Type B pancreatic cell (in vitro differentiated cells): ENCODE measurements around the gene LRRC7. TPM values are rescaled to one million over a fixed set of nuclear protein-coding genes. Genes with fewer than 3 reads are reported as not detected.

Source experiments
- DNase-seq: peaks from one replicate; pipeline ENCODE4 v3.0.0; 2021; ENCODE audit warnings: mixed read lengths; ENCODE audit not compliant: unreplicated experiment; ENCODE audit errors: extremely low spot score
- H3K27ac Mint-ChIP-seq: 2 replicates; pipeline ENCODE4 v1.8.0; 2021; ENCODE audit warnings: mild to moderate bottlenecking, mixed read lengths
- H3K27me3 Mint-ChIP-seq: 2 replicates; pipeline ENCODE4 v1.8.0; 2021; ENCODE audit warnings: mixed read lengths
- H3K36me3 Mint-ChIP-seq: 2 replicates; pipeline ENCODE4 v1.8.0; 2021; ENCODE audit warnings: mixed read lengths
- H3K4me1 Mint-ChIP-seq: one replicate; pipeline ENCODE4 v1.8.0; 2021; ENCODE audit warnings: mixed read lengths; ENCODE audit not compliant: unreplicated experiment
- H3K4me3 Mint-ChIP-seq: 2 replicates; pipeline ENCODE4 v1.8.0; 2021; ENCODE audit warnings: mild to moderate bottlenecking, mixed read lengths
- H3K9me3 Mint-ChIP-seq: 2 replicates; pipeline ENCODE4 v1.8.0; 2021; ENCODE audit warnings: mixed read lengths
- total RNA-seq: library from RNA; stranded (reverse); gene quantifications from 2 replicates; pipeline ENCODE4 v1.2.1, GENCODE V29; 2021; ENCODE audit warnings: low replicate concordance
- TF ChIP-seq, protein P1 (sequence below): fragments of 200-600 bp; sonication (generic); conservative IDR thresholded peaks from 2 replicates; pipeline ENCODE4 v1.5.0; 2021; ENCODE audit warnings: antibody characterized with exemption, mild to moderate bottlenecking

Gene LRRC7
- total RNA-seq, 1 donor from 2014 or later: 2.8 TPM

DNA sequence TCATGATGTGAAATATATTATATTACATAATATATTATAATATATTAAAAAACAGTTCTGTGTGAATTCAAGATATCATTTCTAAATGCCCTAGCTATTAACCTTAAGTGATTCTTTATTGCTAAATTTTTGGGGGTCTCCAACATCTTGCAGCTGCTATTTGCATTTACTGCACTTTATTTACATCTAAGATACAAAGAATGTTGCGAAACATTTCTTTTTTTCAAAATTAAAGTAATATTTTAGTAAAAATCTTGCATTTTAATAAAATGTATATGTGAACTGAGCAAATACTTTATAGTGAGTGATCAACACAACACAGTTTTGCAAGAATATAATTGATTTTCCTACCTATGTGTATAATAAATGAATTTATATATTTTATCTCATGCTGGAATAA, 456.6 kb downstream of the LRRC7 start:
- H3K9me3 Mint-ChIP-seq: no peaks in the 10 kb centered on the region
- H3K27ac Mint-ChIP-seq: no peak overlapping the region
- no peaks in the 10 kb centered on the region for H3K4me1 Mint-ChIP-seq
- no peaks in the 10 kb centered on the region for H3K36me3 Mint-ChIP-seq
- H3K27me3 Mint-ChIP-seq: no peaks in the 10 kb centered on the region
- H3K4me3 Mint-ChIP-seq: no peak overlapping the region
- TF ChIP-seq, protein P1, sequence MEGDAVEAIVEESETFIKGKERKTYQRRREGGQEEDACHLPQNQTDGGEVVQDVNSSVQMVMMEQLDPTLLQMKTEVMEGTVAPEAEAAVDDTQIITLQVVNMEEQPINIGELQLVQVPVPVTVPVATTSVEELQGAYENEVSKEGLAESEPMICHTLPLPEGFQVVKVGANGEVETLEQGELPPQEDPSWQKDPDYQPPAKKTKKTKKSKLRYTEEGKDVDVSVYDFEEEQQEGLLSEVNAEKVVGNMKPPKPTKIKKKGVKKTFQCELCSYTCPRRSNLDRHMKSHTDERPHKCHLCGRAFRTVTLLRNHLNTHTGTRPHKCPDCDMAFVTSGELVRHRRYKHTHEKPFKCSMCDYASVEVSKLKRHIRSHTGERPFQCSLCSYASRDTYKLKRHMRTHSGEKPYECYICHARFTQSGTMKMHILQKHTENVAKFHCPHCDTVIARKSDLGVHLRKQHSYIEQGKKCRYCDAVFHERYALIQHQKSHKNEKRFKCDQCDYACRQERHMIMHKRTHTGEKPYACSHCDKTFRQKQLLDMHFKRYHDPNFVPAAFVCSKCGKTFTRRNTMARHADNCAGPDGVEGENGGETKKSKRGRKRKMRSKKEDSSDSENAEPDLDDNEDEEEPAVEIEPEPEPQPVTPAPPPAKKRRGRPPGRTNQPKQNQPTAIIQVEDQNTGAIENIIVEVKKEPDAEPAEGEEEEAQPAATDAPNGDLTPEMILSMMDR: no peak
- DNase-seq: no peak

- Mint-ChIP-seq H3K36me3 (no peaks in the 10 kb centered on the region), H3K4me3 (no peak overlapping the region), H3K27me3 (no peaks in the 10 kb centered on the region), H3K4me1 (no peaks in the 10 kb centered on the region), H3K9me3 (no peaks in the 10 kb centered on the region), H3K27ac (no peak overlapping the region)
- no peak for DNase-seq
- TF ChIP-seq, protein P1: no peak
Measured at GRCh38 chr1:70025052-70025451, 457.3 kb downstream of the LRRC7 start.

DNA sequence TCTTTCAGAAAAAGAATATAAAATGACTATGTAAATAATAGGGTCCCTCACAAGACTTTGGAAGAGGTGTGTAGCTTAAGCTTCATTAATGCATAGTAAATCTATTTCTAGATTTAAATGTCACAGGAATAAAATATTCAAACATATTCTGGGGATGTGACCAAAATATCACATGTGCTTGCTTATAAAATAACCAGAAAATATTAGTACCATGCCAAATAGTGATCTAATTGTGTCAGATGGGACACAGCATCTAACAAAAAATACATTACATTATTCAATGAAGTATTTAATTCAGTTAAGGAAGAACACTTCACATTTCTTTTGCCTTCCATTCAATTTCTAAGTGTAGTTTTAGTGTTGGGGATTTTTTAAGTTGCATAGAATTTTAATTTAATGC, 458.1 kb downstream of the LRRC7 start:
- H3K27ac Mint-ChIP-seq: no peak overlapping the region
- DNase-seq: no peak
- TF ChIP-seq, protein P1: no peak
- H3K36me3 Mint-ChIP-seq: no peaks in the 10 kb centered on the region
- no peak overlapping the region for H3K4me3 Mint-ChIP-seq
- H3K4me1 Mint-ChIP-seq: no peaks in the 10 kb centered on the region
- H3K27me3 Mint-ChIP-seq: no peaks in the 10 kb centered on the region
- H3K9me3 Mint-ChIP-seq: no peaks in the 10 kb centered on the region

DNA sequence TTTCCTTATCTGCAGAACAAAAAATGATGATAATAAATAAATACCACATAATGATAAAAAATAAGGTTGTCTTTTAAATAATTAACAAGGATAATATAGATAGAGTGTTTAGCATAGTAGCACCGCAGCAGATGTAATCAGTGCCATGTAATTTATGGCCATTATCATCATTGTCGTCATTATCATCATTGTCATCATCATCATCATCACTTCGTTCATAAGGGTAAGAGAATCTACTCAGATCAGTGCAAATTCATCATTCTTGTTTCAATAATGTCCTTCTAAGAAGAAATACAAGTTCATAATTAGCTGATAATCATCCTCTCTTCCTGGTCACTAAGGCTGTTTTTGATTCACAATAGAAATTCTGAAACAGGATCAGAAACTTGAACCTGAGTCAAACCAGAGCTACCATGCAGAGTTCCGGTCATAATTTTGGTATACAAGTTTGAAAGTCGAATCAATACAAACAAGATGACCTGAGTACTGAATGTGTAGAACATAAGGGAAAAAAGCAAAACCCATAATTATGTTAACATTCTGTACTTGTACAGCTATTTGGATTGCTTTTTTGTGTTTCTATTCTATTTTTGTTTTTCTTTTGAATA, 465.6 kb downstream of the LRRC7 start:
- Mint-ChIP-seq H3K9me3 (no peaks in the 10 kb centered on the region), H3K27me3 (no peaks in the 10 kb centered on the region), H3K36me3 (no peaks in the 10 kb centered on the region), H3K4me1 (peaks cover 5% of the 10 kb centered on the region), H3K27ac (no peak overlapping the region), H3K4me3 (no peak overlapping the region)
- TF ChIP-seq, protein P1: no peak
- DNase-seq: no peak

- peaks cover 5% of the 10 kb centered on the region for H3K4me1 Mint-ChIP-seq
- TF ChIP-seq, protein P1: no peak
- no peaks in the 10 kb centered on the region for H3K27me3 Mint-ChIP-seq
- no peak for DNase-seq
- H3K9me3 Mint-ChIP-seq: no peaks in the 10 kb centered on the region
- no peak overlapping the region for H3K27ac Mint-ChIP-seq
- no peaks in the 10 kb centered on the region for H3K36me3 Mint-ChIP-seq
- H3K4me3 Mint-ChIP-seq: no peak overlapping the region
Measured at GRCh38 chr1:70033936-70034335, 466.2 kb downstream of the LRRC7 start.

DNA sequence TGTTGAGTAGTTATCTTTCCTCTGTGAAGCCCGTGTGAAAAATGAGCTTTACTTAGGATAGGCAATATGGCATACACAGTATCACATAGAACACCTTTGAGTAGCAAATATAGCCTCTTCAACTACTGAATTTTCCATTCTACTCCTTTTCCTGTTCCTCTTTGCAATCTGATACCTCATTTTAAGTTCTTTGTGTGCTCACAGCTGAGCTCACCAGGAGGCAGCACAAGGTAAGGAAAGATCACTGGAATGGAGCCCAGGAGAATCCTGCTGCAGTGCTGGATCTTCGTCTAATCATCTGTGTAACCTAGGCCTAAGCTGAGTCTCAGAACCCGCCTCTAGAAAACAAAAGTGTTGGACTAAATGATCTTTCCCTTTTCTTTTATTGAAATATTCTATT, 466.7 kb downstream of the LRRC7 start:
- Mint-ChIP-seq H3K27me3 (no peaks in the 10 kb centered on the region), H3K27ac (no peak overlapping the region), H3K4me1 (peaks cover 5% of the 10 kb centered on the region), H3K36me3 (no peaks in the 10 kb centered on the region), H3K9me3 (no peaks in the 10 kb centered on the region), H3K4me3 (no peak overlapping the region)
- TF ChIP-seq, protein P1: peak; percentile 33
- no peak for DNase-seq
